HTR-8/SVneo (cell line): ENCODE data around the gene ZNF22.

Experiments used
- DNase-seq: peaks from one replicate; pipeline ENCODE4 v3.0.0; 2011; ENCODE audit warnings: low spot score, mixed read lengths; ENCODE audit not compliant: insufficient read length
- FAIRE-seq: peaks from 2 replicates; lab custom pipeline; 2011; peaks lifted over from hg19 to GRCh38; lab: Jason Lieb, UNC

ZNF22 gene

GRCh38 chr10:44986670-44987069, 14.1 kb upstream of the ZNF22 start:
- FAIRE-seq (no peak), DNase-seq (no peak)

DNA sequence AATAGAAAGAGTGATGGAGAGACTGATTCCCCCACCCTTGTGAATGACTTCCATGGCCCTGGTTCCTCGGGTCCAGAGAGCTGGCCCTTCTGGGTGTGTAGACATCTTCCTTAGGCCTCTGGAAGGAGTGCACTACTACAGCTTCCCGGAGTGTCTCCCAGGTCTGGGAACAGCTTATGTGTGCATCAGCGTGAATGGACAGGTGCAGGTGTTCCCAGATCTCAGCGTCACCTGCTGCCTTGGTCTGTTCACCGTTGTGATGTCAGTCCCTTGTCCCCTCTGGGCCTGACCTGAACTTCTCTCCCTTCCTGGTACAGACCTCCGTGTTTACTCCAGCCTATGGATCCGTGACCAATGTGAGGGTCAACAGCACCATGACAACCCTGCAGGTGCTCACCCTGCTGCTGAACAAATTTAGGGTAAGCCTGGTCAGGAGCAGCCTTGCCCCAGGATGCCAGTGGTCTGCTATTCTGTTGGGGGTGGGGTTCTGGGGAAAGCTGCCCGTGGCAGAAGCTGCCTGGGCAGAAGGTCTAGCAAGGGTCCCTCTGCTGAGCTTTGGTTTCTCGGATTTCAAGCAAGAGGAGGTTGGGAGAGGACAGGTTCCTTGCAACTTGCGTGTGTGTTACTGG, 11.7 kb upstream of the ZNF22 start:
- FAIRE-seq = no peak
- no peak for DNase-seq

DNA sequence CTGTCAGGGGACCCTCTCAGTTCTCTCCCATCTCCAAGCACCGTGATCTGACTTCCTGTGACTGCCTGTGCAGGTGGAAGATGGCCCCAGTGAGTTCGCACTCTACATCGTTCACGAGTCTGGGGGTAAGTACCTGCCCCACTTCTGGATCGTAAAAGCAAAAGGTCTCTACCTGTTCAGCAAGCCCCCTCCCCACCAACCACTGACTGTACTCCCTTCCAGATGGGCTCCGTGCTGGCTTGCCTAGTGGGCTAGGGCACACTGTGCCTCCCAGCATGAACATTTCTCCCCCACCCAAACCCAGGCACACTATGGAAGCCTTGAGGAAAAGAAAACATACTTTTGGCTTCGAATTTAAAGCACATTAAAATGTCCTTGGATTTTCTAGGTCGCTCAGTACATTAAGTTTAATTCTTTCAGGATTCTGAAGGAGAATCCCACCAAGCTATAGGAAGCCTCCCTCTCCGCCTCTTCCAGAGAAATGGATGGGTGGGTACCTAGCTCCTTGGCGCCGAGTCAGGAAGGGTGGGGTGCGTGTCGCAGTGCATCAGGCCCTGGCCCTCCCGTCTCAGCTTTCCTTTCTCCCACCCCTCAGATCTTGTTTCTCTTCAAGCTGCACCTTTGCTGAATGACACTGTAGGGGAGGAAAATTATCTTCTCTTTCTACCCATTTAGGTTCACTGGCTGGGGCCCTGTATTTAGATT, 11.0 kb upstream of the ZNF22 start:
- DNase-seq (no peak), FAIRE-seq (no peak)

GRCh38 chr10:44990302-44990655, 10.4 kb upstream of the ZNF22 start:
- no peak for DNase-seq
- no peak for FAIRE-seq

DNA sequence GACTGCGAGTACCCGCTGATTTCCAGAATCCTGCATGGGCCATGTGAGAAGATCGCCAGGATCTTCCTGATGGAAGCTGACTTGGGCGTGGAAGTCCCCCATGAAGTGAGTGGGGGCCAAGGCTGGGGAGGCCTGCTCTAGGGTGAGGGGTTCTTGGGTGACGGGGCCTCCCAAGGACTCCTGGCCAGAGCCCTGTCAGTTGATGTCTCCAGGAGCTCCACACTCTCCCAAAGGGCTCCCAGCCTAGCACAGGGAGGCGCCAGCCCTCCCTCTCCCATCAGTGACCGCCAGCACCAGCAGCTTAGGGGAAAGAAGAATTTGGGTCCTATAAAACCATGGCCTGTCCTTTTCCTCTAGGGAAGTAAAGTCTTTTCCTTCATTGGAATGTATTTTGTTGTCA, 9.8 kb upstream of the ZNF22 start:
- FAIRE-seq (no peak), DNase-seq (no peak)

DNA sequence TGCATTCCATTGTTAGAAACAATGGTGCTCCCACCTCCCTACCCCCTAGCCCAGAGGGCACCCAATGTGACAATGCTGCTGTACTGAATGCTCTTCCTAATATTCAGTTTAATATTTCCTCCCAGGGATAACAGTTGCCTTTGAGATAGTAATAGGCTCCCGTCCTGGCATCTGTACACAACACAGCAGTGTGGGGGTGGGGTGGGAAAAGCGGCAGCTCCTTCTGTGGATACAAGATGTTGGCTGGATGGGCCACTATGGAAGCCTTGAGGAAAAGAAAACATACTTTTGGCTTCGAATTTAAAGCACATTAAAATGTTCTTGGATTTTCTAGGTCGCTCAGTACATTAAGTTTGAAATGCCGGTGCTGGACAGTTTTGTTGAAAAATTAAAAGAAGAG, 9.2 kb upstream of the ZNF22 start:
- DNase-seq (no peak), FAIRE-seq (no peak)

DNA sequence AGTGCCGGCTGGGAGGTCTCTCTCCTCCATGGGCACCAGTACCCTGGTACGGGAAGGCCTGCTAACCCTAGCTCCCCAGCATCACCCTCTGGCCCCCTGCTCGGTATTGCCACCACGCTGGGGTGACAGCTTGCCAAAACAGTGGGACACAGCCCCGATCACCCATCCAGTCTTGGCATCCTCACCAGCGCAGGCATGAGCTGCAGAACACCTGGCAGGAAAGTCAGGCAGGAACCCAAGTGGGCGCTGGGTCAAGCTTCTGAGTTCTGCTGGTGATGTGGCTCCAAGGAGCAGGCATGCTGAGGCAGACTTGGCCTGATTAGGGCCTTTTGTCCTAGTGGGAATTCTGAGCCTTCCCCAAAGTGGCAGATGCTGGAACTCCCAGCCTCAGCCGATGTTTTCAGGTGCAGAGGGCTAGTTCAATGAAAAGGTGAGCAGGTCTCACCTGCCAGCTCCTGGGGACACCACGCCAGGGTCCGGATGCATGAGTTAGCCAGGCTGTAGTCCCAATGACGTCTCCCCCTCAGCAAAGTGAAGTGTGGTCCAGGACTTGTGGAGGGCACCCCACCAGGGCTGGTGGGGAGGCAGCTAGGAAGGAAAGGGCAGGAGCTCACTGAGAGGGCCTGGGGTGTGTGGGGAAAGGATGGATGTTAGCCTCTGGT, 8.5 kb upstream of the ZNF22 start:
- no peak for DNase-seq
- FAIRE-seq = no peak

DNA sequence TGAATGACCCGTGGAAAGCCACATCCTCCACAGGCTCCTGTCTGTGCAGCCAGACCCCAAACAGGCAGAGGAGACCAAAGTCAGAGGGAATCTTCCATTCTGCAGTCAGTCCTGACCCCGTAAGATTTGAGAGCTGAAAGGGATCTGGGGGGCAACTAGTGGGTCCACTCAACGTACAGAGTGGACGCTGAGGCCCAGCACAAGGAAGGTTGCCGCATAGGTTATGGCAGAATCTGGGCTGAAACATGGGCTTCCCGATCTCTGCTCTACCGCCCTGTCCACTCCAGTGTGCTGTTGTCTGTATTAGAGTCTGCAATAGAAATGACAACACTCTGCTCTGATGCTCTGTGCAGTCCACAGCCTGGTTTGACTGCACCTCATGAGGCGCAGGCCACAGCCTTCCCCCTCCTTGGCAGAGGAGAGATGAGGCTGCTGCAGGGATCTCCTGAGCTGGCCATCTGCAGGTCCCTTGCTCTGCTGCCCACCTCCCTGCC, 7.9 kb upstream of the ZNF22 start:
- FAIRE-seq = no peak
- DNase-seq = no peak

- no peak for FAIRE-seq
- DNase-seq = no peak
These were observed 7.3 kb upstream of the ZNF22 start for GRCh38 chr10:44993226-44993921.

GRCh38 chr10:44993922-44994751, 6.6 kb upstream of the ZNF22 start:
- no peak for FAIRE-seq

DNA sequence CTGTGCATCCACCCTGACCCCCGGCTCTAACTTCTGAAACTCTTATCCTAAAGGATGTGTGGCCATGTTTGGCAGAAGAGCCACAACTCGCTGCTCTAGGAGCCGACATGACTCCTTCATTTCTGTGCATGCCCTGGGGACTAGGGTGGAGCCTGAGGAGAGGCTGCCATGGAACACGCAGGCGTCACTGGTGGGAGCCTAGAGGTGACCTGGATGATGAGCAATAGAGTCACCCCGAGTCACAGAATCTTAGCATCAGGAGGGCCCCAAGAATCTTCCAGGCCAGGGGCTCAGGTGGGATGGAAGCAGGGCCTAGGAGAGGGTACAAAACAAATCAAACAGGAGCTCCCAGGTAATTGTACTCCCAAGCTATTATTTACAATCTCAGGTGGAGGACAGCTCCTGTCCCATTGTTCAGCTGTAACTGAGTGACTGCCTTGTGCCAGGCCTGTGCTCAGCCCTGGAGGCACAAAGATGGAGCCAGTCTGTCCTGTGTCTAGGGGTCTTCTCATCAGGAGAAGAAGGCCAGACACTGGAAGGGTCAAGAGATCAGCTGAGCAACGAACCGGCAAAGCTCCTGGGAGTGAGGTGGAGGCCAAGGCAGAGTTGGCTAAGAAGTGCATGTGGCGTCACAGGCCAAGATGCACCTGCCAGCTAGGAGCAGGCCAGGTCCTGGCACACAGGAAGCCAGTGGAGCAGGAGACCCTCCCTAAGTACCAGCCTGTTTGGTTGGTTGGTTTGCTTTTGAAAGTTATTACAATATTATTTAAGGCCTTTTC, 5.8 kb upstream of the ZNF22 start:
- FAIRE-seq (no peak), DNase-seq (no peak)

More at GRCh38 chr10:44993922-44994751, 6.6 kb upstream of the ZNF22 start:
- DNase-seq = no peak

GRCh38 chr10:44995581-44995913, 5.2 kb upstream of the ZNF22 start:
- FAIRE-seq (no peak), DNase-seq (no peak)

- no peak for FAIRE-seq
- DNase-seq = no peak
These were observed 4.6 kb upstream of the ZNF22 start for GRCh38 chr10:44995914-44996669.

DNA sequence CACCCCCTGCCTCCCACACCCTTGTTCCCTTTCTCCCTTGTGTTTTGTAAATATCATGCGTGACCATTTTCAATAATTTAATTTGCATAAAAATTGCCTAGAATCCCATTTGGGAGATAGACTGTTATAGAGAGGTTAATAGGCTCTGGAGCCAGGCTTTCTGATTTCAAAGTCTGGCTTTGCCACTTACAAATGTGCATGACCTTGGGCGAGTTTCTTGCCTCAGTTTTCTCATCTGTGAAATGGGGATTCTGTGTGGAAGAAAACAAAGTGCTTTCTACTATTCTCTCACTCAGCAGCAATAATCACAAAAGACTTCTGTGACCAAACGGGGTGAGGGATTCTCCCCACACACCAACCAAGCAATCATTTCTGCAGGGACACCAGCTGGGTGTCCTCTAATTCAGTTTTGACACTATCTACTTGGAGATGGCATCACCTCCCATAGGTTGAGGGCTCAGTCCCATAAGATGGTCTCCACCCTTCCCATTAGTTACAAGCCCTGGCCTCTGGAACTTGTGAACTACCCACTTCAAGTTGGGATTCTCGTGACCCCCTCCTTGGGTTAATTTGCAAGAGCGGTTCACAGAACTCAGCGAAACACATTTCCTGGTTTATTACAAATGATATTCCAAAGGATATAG, 3.5 kb upstream of the ZNF22 start:
- FAIRE-seq (no peak), DNase-seq (no peak)

- FAIRE-seq (no peak), DNase-seq (no peak)
These were observed 2.5 kb upstream of the ZNF22 start for GRCh38 chr10:44998146-44998631.

- no peak for FAIRE-seq
These were observed 478 bp upstream of the ZNF22 start for GRCh38 chr10:45000138-45000751.

DNA sequence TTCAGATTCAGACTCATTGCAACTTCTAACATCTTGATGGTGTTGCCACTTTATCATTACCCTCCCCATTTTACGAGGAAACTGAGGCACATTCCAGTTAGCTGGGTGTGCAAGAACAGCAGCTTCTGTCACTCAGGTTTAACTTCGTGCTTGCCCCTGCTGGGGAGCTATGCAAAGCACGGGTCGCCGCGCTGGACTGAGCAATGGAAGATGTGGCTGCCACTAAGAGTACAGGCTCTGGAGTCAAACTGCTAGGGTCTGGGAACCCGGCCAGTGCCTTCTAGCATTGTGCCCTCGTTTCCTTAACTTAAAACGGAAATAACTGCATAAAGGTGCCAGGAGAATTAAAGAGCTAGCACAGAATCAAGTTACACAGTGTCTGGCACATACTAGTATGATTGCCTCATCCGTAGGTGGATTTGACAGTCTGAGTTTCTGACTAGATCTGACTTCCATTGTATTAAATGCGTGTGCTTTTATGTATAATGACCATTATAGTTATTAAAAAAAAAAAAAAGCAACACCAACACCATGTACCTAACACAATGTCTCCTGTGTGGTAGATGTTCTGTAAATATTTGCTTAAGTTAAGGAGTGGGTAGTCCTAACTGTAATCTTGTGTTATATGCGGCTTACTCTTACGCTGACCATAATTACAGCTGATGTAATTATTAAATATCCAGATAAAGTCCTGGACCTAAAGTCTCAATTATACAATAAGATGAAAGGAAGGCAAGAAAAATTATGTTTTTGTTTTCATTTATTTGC, 842 bp downstream of the ZNF22 start:
- FAIRE-seq = no peak
- no peak for DNase-seq

More at GRCh38 chr10:45000138-45000751, 478 bp upstream of the ZNF22 start:
- no peak for DNase-seq
